ENCODE results near the gene CIITA. TPM values are rescaled to one million over a fixed set of nuclear protein-coding genes. Genes with fewer than 3 reads are reported as not detected.

CIITA gene
- total and polyA plus RNA-seq, 11 donors = 1.6 to 73.9 (median 8.2) TPM

- Histone ChIP-seq H3K4me3 (no peak overlapping the region), H3K9me3 (peaks cover 0 to 6% (median 0%) of the 10 kb centered on the region in 12 donors), H3K36me3 (peaks cover 0 to 100% (median 23%) of the 10 kb centered on the region in 9 donors), H3K27me3 (no peaks in the 10 kb centered on the region), H3K27ac (peak overlapping the region; percentile 42 to 88 (median 82)), H3K4me1 (peaks cover 15 to 61% (median 45%) of the 10 kb centered on the region in 12 donors)
- 21 to 49% (median 44%) methylated on average over 5 to 10 of the region's 10 CpGs for WGBS, 4 donors
- peak; percentile 6 to 47 (median 32) for ATAC-seq
- intact Hi-C loops (cut with DNase I) = loop anchor here in 5 of 10 donors (2.0 to 10.0 kb wide), 8 partner anchors 94 to 409 kb away; partner anchors contain the start of gene NUBP1 (in 1 of the 5)
- no peak for TF ChIP-seq POLR2A (IDR thresholded peaks at IDR 0.05)
- TF ChIP-seq CTCF (IDR thresholded peaks at IDR 0.05) = no peak
- peak in 2 of 5 donors; percentile 58 to 64 for DNase-seq
Observed at GRCh38 chr16:10921536-10922327, 44.7 kb downstream of the CIITA start.

- H3K36me3 ChIP-seq = peaks cover 0 to 100% (median 31%) of the 10 kb centered on the region in 9 donors
- WGBS, 4 donors = 47 to 52% (median 50%) methylated on average over 14 of the region's 14 CpGs
- H3K27me3 ChIP-seq = no peaks in the 10 kb centered on the region
- ATAC-seq (peak; percentile 41 to 64 (median 56)), DNase-seq (peak; percentile 69 to 93 (median 87))
- H3K27ac ChIP-seq = peak overlapping the region; percentile 42 to 88 (median 82)
- intact Hi-C loops (cut with DNase I) = loop anchor here in 5 of 10 donors (5.0 to 10.0 kb wide), 7 partner anchors 95 to 410 kb away; partner anchors contain the start of gene NUBP1 (in 1 of the 5)
- no peak overlapping the region for H3K4me3 ChIP-seq
- H3K9me3 ChIP-seq = peaks cover 0 to 6% (median 0%) of the 10 kb centered on the region in 12 donors
- H3K4me1 ChIP-seq = peaks cover 15 to 61% (median 45%) of the 10 kb centered on the region in 12 donors
- TF ChIP-seq POLR2A (IDR thresholded peaks at IDR 0.05) (no peak), CTCF (IDR thresholded peaks at IDR 0.05) (no peak)
Observed at GRCh38 chr16:10922328-10923145, 45.5 kb downstream of the CIITA start.

GRCh38 chr16:10923146-10923649 is 46.2 kb downstream of the CIITA start:
- no peak for ATAC-seq

More at GRCh38 chr16:10923146-10923649, 46.2 kb downstream of the CIITA start:
- no peak overlapping the region for H3K4me3 ChIP-seq
- peak overlapping the region in 11 of 12 donors; percentile 65 to 90 (median 84) for H3K27ac ChIP-seq
- 82 to 89% (median 83%) methylated on average over 7 to 10 of the region's 10 CpGs for WGBS, 4 donors
- no peak for TF ChIP-seq CTCF (IDR thresholded peaks at IDR 0.05)
- no peak for TF ChIP-seq POLR2A (IDR thresholded peaks at IDR 0.05)
- peaks cover 0 to 100% (median 38%) of the 10 kb centered on the region in 9 donors for H3K36me3 ChIP-seq
- intact Hi-C loops (cut with DNase I) = loop anchor here in 5 of 10 donors (5.0 to 10.0 kb wide), 7 partner anchors 96 to 411 kb away; partner anchors contain the start of gene NUBP1 (in 1 of the 5)
- DNase-seq = no peak
- H3K4me1 ChIP-seq = peaks cover 11 to 54% (median 41%) of the 10 kb centered on the region in 12 donors
- peaks cover 0 to 6% (median 0%) of the 10 kb centered on the region in 12 donors for H3K9me3 ChIP-seq
- H3K27me3 ChIP-seq = no peaks in the 10 kb centered on the region

Data from heart left ventricle (tissue), 16 donors.